ENCODE data around the gene GLI1.
"Not testable (repeated sequence)": the region's sequence is repeated elsewhere in the genome, so short reads cannot be mapped to it uniquely, and the experiment has no call there.

The GLI1 gene

GRCh38 chr12:57502311-57502969 lies 42.9 kb downstream of the GLI1 start:
- not testable (repeated sequence) for DNase-seq

GRCh38 chr12:57506541-57506940 lies 47.0 kb downstream of the GLI1 start:
- DNase-seq, result not testable (repeated sequence)

- not testable (repeated sequence) for DNase-seq
These were observed 48.2 kb downstream of the GLI1 start for GRCh38 chr12:57507796-57508195.

GRCh38 chr12:57511161-57511560 lies 51.6 kb downstream of the GLI1 start:
- no peak for DNase-seq

GRCh38 chr12:57511588-57512325 lies 52.2 kb downstream of the GLI1 start:
- DNase-seq, result no peak

- no peak for DNase-seq
These were observed 53.1 kb downstream of the GLI1 start for GRCh38 chr12:57512665-57513064.

- no peak for DNase-seq
These were observed 53.7 kb downstream of the GLI1 start for GRCh38 chr12:57513266-57513665.

- DNase-seq, result not testable (repeated sequence)
These were observed 54.1 kb downstream of the GLI1 start for GRCh38 chr12:57513677-57514076.

GRCh38 chr12:57514246-57514645 lies 54.7 kb downstream of the GLI1 start:
- DNase-seq, result not testable (repeated sequence)

- no peak for DNase-seq
These were observed 55.3 kb downstream of the GLI1 start for GRCh38 chr12:57514720-57515407.

GRCh38 chr12:57515408-57515933 lies 55.9 kb downstream of the GLI1 start:
- DNase-seq, result no peak

- DNase-seq, result no peak
These were observed 56.5 kb downstream of the GLI1 start for GRCh38 chr12:57515934-57516541.

GRCh38 chr12:57516617-57517153 lies 57.1 kb downstream of the GLI1 start:
- no peak for DNase-seq

- DNase-seq, result no peak
These were observed 57.6 kb downstream of the GLI1 start for GRCh38 chr12:57517187-57517586.

- not testable (repeated sequence) for DNase-seq
These were observed 58.1 kb downstream of the GLI1 start for GRCh38 chr12:57517718-57518117.

- DNase-seq, result no peak
These were observed 58.8 kb downstream of the GLI1 start for GRCh38 chr12:57518176-57518919.

GRCh38 chr12:57518920-57519795 lies 59.6 kb downstream of the GLI1 start:
- no peak for DNase-seq

GRCh38 chr12:57519796-57520052 lies 60.1 kb downstream of the GLI1 start:
- DNase-seq, result no peak

GRCh38 chr12:57520053-57520818 lies 60.7 kb downstream of the GLI1 start, which contains the start of gene DDIT3:
Gene DDIT3 (minus strand): TSS chr12:57520514. CDS start chr12:57517406, 3,108 bp downstream.
- DNase-seq, result peak; percentile 97

GRCh38 chr12:57521525-57522010 lies 62.0 kb downstream of the GLI1 start:
- DNase-seq, result peak; percentile 23
